ENCODE measurements around the gene DPM1. TPM values are rescaled to one million over a fixed set of nuclear protein-coding genes. Genes with fewer than 3 reads are reported as not detected.

DPM1 gene
- total RNA-seq, 2 donors from 2014 or later = 18.1 to 32.7 TPM

GRCh38 chr20:50953196-50953595 is 5.1 kb downstream of the DPM1 start:
- DNase-seq (no peak), ATAC-seq (no peak)
- Histone ChIP-seq H3K4me3 (no peak overlapping the region), H3K27me3 (no peaks in the 10 kb centered on the region), H3K9me3 (no peaks in the 10 kb centered on the region), H3K4me1 (peaks cover 19% of the 10 kb centered on the region), H3K27ac (no peak overlapping the region), H3K36me3 (replicated peaks in 1 of 2; ENCODE audit: insufficient read depth in 1 of 2, low read depth in 2 of 2) (peaks cover 0 to 20% of the 10 kb centered on the region in 2 donors)
- TF ChIP-seq POLR2A (IDR thresholded peaks at IDR 0.05) (no peak), CTCF (IDR thresholded peaks at IDR 0.05) (no peak)
- intact Hi-C loops (cut with DNase I) = no loop called here
- WGBS, 2 donors = 81 to 89% methylated on average over 2 of the region's 2 CpGs

GRCh38 chr20:50948132-50948785 is 10.1 kb downstream of the DPM1 start:
- ATAC-seq (no peak), DNase-seq (no peak)
- 68 to 72% methylated on average over 4 of the region's 4 CpGs for WGBS, 2 donors
- H3K27ac ChIP-seq = no peak overlapping the region
- intact Hi-C loops (cut with DNase I) = no loop called here
- peaks cover 0 to 49% of the 10 kb centered on the region in 2 donors for H3K36me3 ChIP-seq (replicated peaks in 1 of 2; ENCODE audit: insufficient read depth in 1 of 2, low read depth in 2 of 2)
- no peaks in the 10 kb centered on the region for H3K4me1 ChIP-seq
- no peaks in the 10 kb centered on the region for H3K27me3 ChIP-seq
- no peak for TF ChIP-seq POLR2A (IDR thresholded peaks at IDR 0.05)
- no peak for TF ChIP-seq CTCF (IDR thresholded peaks at IDR 0.05)
- H3K9me3 ChIP-seq = no peaks in the 10 kb centered on the region
- no peak overlapping the region for H3K4me3 ChIP-seq

GRCh38 chr20:50943069-50943468 is 15.3 kb downstream of the DPM1 start:
- Histone ChIP-seq H3K4me1 (no peaks in the 10 kb centered on the region), H3K27ac (no peak overlapping the region), H3K9me3 (no peaks in the 10 kb centered on the region), H3K27me3 (no peaks in the 10 kb centered on the region), H3K4me3 (no peak overlapping the region), H3K36me3 (replicated peaks in 1 of 2; ENCODE audit: insufficient read depth in 1 of 2, low read depth in 2 of 2) (peaks cover 0 to 45% of the 10 kb centered on the region in 2 donors)
- intact Hi-C loops (cut with DNase I) = no loop called here
- DNase-seq = no peak
- no peak for ATAC-seq
- 95 to 96% methylated on average over 7 of the region's 7 CpGs for WGBS, 2 donors
- TF ChIP-seq CTCF (IDR thresholded peaks at IDR 0.05) (no peak), POLR2A (IDR thresholded peaks at IDR 0.05) (no peak)

GRCh38 chr20:50933589-50933988 is 24.7 kb downstream of the DPM1 start:
- H3K27ac ChIP-seq = no peak overlapping the region
- peaks cover 0 to 11% of the 10 kb centered on the region in 2 donors for H3K36me3 ChIP-seq (replicated peaks in 1 of 2; ENCODE audit: insufficient read depth in 1 of 2, low read depth in 2 of 2)
- DNase-seq (no peak), ATAC-seq (no peak)
- no peaks in the 10 kb centered on the region for H3K9me3 ChIP-seq
- no peak for TF ChIP-seq POLR2A (IDR thresholded peaks at IDR 0.05)
- TF ChIP-seq CTCF (IDR thresholded peaks at IDR 0.05) = no peak
- no peaks in the 10 kb centered on the region for H3K27me3 ChIP-seq
- H3K4me3 ChIP-seq = no peak overlapping the region
- peaks cover 24% of the 10 kb centered on the region for H3K4me1 ChIP-seq
- intact Hi-C loops (cut with DNase I) = no loop called here
- 83 to 94% methylated on average over 1 of the region's 1 CpG for WGBS, 2 donors

GRCh38 chr20:50932691-50933280 is 25.5 kb downstream of the DPM1 start:
- Histone ChIP-seq H3K36me3 (replicated peaks in 1 of 2; ENCODE audit: insufficient read depth in 1 of 2, low read depth in 2 of 2) (peaks cover 0 to 11% of the 10 kb centered on the region in 2 donors), H3K27ac (no peak overlapping the region), H3K4me1 (peaks cover 31% of the 10 kb centered on the region), H3K4me3 (no peak overlapping the region), H3K9me3 (no peaks in the 10 kb centered on the region), H3K27me3 (no peaks in the 10 kb centered on the region)
- TF ChIP-seq CTCF (IDR thresholded peaks at IDR 0.05) = no peak
- TF ChIP-seq POLR2A (IDR thresholded peaks at IDR 0.05) = no peak
- intact Hi-C loops (cut with DNase I) = no loop called here
- ATAC-seq (no peak), DNase-seq (no peak)
- 64 to 65% methylated on average over 1 of the region's 1 CpG for WGBS, 2 donors
